SW480 (cell line): ENCODE data around the gene TNFRSF9.
A peak's percentile ranks its signal among the peaks of the same experiment; 100 is the strongest.
"Not testable (repeated sequence)": the region's sequence is repeated elsewhere in the genome, so short reads cannot be mapped to it uniquely, and the experiment has no call there.

Source experiments
- DNase-seq: peaks from one replicate; pipeline ENCODE4 v3.0.0-alpha.2; 2016; ENCODE audit warnings: low spot score

The TNFRSF9 gene

GRCh38 chr1:7960867-7961215, 20.2 kb upstream of the TNFRSF9 start:
- DNase-seq: no peak

- DNase-seq: no peak
Measured at GRCh38 chr1:7960165-7960564, 19.5 kb upstream of the TNFRSF9 start.

DNA sequence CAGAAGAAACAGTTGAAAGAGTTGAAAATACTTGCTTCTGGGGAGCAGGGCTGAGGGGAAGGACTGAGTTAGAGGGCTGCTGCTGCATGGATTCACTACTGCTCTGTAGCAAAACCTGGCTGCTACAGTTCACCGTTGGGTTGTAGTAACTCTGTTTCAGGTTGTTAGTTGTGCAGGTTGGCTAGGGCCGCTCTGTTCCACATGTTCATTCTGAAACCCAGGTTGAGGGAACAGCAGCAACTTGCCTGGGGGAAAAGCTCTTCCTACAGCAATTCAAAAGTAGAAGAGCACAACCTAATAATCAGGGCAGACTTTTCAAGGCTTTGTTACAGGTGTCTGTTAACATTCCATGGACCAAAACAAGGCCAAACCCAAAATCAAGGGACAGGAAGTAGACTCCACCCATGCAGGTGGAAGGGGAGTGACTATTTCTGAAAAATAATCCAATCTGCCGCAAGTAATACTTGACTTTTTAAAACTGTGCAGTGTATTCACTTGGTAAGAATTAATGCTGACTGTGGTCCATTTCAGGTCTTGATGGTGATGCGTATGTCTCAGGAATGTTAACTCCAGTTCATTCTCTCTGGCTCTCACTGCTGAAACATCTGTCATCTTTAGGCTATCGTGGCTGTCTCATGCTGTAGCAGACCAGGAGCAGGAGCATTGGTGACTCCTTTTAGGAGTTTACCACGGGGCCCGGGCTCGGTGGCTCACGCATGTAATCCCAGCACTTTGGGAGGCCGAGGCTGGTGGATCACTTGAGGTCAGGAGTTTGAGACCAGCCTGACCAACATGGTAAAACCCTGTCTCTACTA, 15.8 kb upstream of the TNFRSF9 start:
- DNase-seq: no peak

DNA sequence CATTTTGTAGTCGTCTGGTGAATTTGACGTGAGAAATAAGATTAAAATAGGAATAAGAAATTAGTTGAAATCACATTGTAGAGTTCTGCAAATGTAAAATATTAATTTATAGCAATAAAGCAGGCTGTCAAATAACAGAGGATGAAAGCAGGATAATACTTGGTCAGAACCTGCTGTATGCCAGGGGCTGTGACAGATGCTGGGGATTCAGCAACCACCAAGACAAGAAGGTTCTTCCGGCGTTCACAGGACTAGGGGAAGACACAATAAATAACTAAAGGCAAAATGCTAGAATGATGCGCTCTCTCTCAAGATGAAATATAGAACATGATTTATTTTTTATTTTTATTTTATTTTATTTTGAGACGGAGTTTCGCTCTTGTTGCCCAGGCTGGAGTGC, 14.0 kb upstream of the TNFRSF9 start:
- no peak for DNase-seq

DNA sequence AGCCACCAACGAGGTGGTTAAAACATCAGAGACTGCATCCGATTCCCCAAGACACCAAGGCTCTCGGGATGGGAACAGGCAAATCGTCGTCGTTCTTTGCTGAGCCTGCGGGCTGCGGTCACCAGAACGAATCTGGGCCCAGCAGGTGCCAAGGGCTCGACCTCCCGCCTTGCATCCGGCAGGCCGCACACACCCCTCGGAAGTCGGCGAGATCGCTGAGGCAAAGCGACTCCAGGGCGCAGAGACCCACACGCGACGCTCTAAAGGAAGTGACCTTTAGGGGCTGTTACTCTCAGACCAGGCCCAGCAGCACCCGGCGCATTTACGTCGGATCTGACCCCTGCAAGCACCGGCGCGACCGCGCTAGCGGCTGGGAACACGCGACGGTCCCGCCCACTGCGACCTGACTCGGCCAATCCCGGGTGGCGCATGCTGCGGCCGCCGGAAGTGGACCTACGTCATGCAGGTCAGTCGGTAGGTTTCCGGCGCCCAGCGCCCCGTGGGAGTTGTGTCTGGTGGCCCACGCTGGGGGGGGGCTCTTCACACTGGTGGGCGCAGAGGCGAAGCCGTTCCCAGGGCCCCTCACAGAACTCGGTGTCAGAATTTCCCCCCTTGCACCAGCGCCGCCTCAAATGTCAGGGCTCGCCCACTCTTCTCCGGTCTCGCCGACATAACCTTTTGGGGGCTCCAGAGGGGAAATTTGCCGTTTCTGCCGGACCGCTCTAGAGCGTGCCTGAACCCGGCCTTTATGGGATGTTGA, 13.4 kb upstream of the TNFRSF9 start:
- DNase-seq: peak; percentile 91

GRCh38 chr1:7952791-7953190, 12.2 kb upstream of the TNFRSF9 start:
- DNase-seq: not testable (repeated sequence)

- DNase-seq: peak; percentile 85
Measured at GRCh38 chr1:7948960-7949359, 8.3 kb upstream of the TNFRSF9 start.

DNA sequence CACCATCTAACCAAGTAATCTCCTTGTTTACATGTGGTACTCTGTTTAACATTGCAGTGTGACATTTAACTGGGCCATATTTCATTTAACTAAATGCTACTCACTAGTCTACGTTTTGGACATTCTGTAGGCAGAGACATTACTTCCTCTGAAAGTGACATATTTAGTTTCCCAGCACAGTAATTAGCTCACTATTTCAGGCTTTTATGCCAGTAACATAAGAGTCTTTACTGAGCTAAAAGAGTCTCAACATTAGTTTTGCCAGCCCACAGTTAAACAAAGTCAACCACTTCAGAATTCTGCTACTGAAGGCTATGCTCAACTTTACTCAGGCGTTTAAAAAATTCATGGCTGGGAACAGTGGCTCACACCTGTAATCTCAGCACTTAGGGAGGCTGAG, 2.6 kb upstream of the TNFRSF9 start:
- DNase-seq: no peak

- no peak for DNase-seq
Measured at GRCh38 chr1:7942214-7942921, 1.7 kb upstream of the TNFRSF9 start.

DNA sequence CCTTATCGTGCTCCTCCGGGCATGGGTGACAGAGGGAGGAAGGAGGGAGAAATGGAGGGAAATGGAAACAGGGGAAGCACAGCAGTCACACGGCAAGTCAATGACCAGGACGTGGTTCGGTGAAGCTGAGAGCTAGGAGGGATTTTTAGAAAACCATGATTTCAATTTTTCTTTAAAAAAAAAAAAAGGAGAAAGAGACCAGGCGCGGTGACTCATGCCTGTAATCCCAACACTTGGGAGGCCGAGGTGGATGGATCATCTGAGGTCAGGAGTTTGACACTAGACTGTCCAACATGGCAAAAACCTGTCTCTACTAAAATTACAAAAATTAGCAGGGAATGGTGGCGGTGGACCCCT, 776 bp upstream of the TNFRSF9 start:
- DNase-seq: no peak

DNA sequence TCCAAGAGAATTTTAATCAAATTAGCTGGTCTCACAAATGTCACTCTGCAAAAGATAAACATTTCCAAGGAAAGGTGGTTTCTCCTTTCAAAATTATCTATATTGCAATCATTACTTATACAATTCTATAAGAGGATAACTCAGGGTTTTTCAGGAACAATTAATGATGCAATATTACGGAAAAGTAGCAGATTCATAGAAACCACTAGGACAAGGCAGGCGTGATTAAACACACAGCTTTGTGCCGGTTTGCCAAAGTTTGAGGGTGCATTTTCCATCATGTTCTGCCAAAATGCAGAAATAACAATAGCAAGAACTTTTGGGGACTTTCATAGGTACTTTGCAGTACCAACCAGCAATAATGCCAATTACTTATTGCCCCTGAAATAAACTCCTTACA, 605 bp downstream of the TNFRSF9 start:
- no peak for DNase-seq

DNA sequence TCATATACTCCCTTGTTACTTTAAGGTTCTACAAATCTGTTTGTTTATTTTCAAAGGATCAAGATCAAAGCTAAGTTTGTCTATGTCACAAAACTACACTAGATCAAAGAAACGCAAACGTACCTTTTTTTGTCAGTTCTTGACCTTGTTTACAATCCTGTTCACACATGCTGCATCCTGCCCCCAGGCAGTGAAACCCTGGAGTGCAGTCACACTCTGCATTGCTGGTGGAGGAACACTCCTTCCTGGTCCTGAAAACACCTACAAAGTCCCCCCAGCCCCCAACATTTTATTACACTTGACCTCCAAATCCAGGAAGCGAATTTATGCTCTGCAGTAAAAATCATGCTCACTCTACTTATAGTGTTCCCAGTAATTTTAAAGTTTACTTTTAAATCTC, 2.6 kb downstream of the TNFRSF9 start:
- no peak for DNase-seq

- DNase-seq: no peak
Measured at GRCh38 chr1:7932524-7933138, 8.0 kb downstream of the TNFRSF9 start.

DNA sequence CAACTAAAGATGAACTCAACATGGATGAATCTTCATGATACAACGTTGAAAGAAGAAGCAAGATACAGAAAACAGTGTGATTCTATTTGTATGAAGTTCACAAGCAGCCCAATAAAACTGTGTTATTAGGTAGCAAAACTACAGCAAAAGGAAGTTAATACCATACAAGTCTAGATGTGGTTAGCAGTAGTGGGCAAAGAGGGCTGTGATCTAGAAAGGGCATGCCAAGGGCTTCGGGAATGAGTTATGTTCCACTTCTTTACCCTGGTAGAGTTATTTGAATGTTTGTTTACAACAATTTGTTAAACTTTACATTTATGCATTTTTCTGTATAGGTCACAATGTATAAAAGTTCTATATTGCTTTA, 9.2 kb downstream of the TNFRSF9 start:
- no peak for DNase-seq

GRCh38 chr1:7930645-7931445, 9.8 kb downstream of the TNFRSF9 start:
- no peak for DNase-seq

DNA sequence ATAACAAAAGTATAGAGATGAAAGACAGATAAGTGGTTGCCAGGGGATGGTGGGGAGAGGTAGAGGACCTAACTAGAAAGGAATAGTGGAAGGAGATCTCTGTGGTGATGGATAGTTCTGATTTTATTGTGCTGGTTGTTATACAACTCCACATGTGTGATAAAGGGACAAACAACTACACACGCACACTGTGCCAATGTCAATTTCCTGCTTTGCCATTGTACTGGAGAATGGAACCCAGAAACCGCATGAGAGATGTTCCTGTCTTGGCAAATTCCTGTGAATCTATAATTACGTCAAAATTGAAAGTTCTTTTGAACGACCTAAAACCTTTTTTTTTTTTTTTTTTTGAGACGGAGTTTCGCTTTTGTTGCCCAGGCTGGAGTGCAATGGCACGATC, 11.0 kb downstream of the TNFRSF9 start:
- DNase-seq: no peak

- no peak for DNase-seq
Measured at GRCh38 chr1:7928247-7928646, 12.4 kb downstream of the TNFRSF9 start.

GRCh38 chr1:7927061-7927460, 13.6 kb downstream of the TNFRSF9 start:
- DNase-seq: not testable (repeated sequence)

DNA sequence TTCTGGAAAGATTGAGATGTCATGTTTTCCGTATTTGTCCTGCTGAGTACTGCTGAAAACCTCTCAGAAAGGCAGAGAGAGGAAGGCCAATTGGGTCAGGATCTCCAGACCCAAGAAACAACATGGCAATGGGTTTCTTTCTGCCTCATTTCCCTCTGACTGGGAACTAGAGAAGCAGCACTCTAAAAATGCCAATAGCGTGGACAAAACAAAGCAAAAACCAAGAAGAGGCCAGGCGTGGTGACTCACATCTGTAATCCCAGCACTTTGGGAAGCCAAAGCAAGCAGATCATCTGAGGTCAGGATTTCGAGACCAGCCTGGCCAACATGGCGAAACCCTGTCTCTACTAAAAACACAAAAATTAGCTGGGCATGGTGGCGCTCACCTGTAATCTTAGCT, 18.3 kb downstream of the TNFRSF9 start:
- DNase-seq: no peak

- no peak for DNase-seq
Measured at GRCh38 chr1:7921796-7922195, 18.8 kb downstream of the TNFRSF9 start.

DNA sequence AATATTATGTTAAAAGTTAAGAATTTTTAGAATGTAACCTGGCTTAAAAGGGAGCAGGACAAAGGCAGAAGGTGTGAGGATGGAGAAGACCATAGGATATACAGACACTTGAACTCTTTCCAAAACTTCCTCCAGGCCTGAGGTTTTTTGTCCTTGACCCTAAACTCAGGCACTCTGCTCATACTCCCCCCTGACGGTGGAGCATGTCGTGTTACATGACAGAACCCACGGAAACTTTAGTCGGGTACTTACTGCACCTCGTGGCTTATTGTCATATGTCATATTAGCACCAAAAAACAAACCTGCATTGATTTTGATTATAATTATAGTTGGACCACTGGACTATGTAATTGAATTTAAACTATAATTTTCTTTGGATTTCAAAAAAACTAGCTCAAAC, 20.8 kb downstream of the TNFRSF9 start:
- DNase-seq: no peak

GRCh38 chr1:7917971-7918370, 22.7 kb downstream of the TNFRSF9 start:
- not testable (repeated sequence) for DNase-seq
